HEK293 (cell line): ENCODE results near the gene GABRA1.

Experiments
- CTCF ChIP-seq: fragments of 450-650 bp; formaldehyde crosslinking; IDR thresholded peaks from 2 replicates; pipeline ENCODE4 v1.5.1; 2016; ENCODE audit warnings: missing biosample characterization, missing genetic modification characterization
- ELK4 ChIP-seq: IDR thresholded peaks from 2 replicates; pipeline ENCODE4 v1.6.1; 2011; ENCODE audit warnings: mild to moderate bottlenecking, low read depth, low read length, borderline replicate concordance
- HOXA7 ChIP-seq: sonication (generic); formaldehyde crosslinking; IDR thresholded peaks from 2 replicates; pipeline ENCODE4 v1.8.1; 2022; ENCODE audit warnings: missing genetic modification reagents, borderline replicate concordance
- SP2 ChIP-seq: fragments of 450-650 bp; formaldehyde crosslinking; IDR thresholded peaks from 2 replicates; pipeline ENCODE4 v1.5.1; 2016; ENCODE audit warnings: missing biosample characterization, missing genetic modification characterization
- TCF7L2 ChIP-seq: IDR thresholded peaks from 2 replicates; pipeline ENCODE4 v1.6.1; 2011; ENCODE audit warnings: low read depth, mild to moderate bottlenecking, inconsistent platforms, low read length, moderate library complexity, borderline replicate concordance
- ZBTB1 ChIP-seq: fragments of 450-650 bp; formaldehyde crosslinking; IDR thresholded peaks from 2 replicates; pipeline ENCODE4 v1.5.1; 2016; ENCODE audit warnings: missing biosample characterization, missing genetic modification characterization
- ZNF10 ChIP-seq: fragments of 450-650 bp; formaldehyde crosslinking; IDR thresholded peaks from 2 replicates; pipeline ENCODE4 v1.5.1; 2017; ENCODE audit warnings: missing biosample characterization, missing genetic modification characterization
- ZNF350 ChIP-seq: fragments of 450-650 bp; formaldehyde crosslinking; IDR thresholded peaks from 2 replicates; pipeline ENCODE4 v1.5.0; 2017; ENCODE audit warnings: missing biosample characterization, mild to moderate bottlenecking, missing genetic modification characterization
- ZNF530 ChIP-seq: fragments of 450-650 bp; formaldehyde crosslinking; IDR thresholded peaks from 2 replicates; pipeline ENCODE4 v1.5.1; 2016; ENCODE audit warnings: low read depth, missing biosample characterization, missing genetic modification characterization
- ZNF776 ChIP-seq: fragments of 450-650 bp; formaldehyde crosslinking; IDR thresholded peaks from 2 replicates; pipeline ENCODE4 v1.5.0; 2017; ENCODE audit warnings: missing biosample characterization, missing genetic modification characterization, borderline replicate concordance
- ZNF792 ChIP-seq: fragments of 450-650 bp; formaldehyde crosslinking; IDR thresholded peaks from 2 replicates; pipeline ENCODE4 v1.5.1; 2016; ENCODE audit warnings: missing biosample characterization, missing genetic modification characterization

GRCh38 chr5:161897033-161897432 is 49.1 kb downstream of the GABRA1 start:
- no peak for TF ChIP-seq SP2 (tag by site-specific recombination)
- no peak for TF ChIP-seq ZNF10 (tag by site-specific recombination)
- TF ChIP-seq CTCF = no peak
- TF ChIP-seq ZNF776 (tag by site-specific recombination) = no peak
- TF ChIP-seq HOXA7 = no peak
- no peak for TF ChIP-seq ZBTB1
- TF ChIP-seq ELK4 = no peak
- no peak for TF ChIP-seq ZNF350 (tag by site-specific recombination)
- TF ChIP-seq TCF7L2 = no peak
- no peak for TF ChIP-seq ZNF792 (tag by site-specific recombination)
- TF ChIP-seq ZNF530 (tag by site-specific recombination) = no peak
